WERI-Rb-1 (cell line): ENCODE data around the gene LGALS1.

Source experiments
- DNase-seq: peaks from one replicate; pipeline ENCODE4 v3.0.0-alpha.2; 2020
- H3K27ac ChIP-seq: fragments of 250-450 bp; sonication (Bioruptor Pico); 2 replicates; pipeline ENCODE4 v1.5.1; 2020; ENCODE audit warnings: mild to moderate bottlenecking, moderate library complexity
- H3K27me3 ChIP-seq: fragments of 250-450 bp; sonication (Bioruptor Pico); 2 replicates; pipeline ENCODE4 v1.5.1; 2021; ENCODE audit warnings: mild to moderate bottlenecking, low read depth, moderate library complexity; ENCODE audit not compliant: insufficient read depth, severe bottlenecking
- H3K36me3 ChIP-seq: fragments of 250-450 bp; sonication (Bioruptor Pico); 2 replicates; pipeline ENCODE4 v1.5.1; 2020; ENCODE audit warnings: mild to moderate bottlenecking, moderate library complexity
- H3K4me3 ChIP-seq: 2 replicates; pipeline ENCODE4 v1.5.1; 2011; ENCODE audit warnings: low read depth, mild to moderate bottlenecking, control low read depth, low read length
- H3K9me3 ChIP-seq: fragments of 250-450 bp; sonication (Bioruptor Pico); 2 replicates; pipeline ENCODE4 v1.5.1; 2021; ENCODE audit warnings: mild to moderate bottlenecking, moderate library complexity; ENCODE audit not compliant: severe bottlenecking
- TF ChIP-seq, protein P1 (sequence below): IDR thresholded peaks from 2 replicates; pipeline ENCODE4 v1.5.1; 2011; ENCODE audit warnings: low read depth, mild to moderate bottlenecking, control low read depth, inconsistent platforms, low read length

Gene LGALS1

DNA sequence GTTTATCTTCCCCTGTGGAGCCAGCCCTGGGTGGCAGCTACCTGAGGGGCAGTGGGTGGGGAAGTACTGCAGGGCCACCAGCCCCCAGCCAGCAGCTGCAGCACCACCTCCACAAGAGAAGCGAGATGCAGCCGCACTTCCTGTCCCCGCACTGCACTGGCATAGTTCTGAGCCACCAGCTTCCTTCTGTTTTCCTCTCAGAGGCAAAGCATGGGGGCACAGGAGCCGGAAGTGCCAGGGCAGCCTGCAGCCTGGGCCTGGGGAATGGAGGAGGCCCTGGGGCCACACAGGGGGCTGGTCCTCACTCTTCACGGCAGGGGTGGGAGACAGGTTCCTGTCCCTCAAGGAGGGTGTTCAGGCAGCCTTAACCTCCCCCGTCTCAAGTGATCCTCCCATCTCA is 47.9 kb upstream of the LGALS1 start:
- no peak for DNase-seq
- Histone ChIP-seq H3K27ac (no peak overlapping the region), H3K4me3 (no peak overlapping the region), H3K9me3 (no peaks in the 10 kb centered on the region), H3K27me3 (no peaks in the 10 kb centered on the region), H3K36me3 (peaks cover 17% of the 10 kb centered on the region)
- TF ChIP-seq, protein P1, sequence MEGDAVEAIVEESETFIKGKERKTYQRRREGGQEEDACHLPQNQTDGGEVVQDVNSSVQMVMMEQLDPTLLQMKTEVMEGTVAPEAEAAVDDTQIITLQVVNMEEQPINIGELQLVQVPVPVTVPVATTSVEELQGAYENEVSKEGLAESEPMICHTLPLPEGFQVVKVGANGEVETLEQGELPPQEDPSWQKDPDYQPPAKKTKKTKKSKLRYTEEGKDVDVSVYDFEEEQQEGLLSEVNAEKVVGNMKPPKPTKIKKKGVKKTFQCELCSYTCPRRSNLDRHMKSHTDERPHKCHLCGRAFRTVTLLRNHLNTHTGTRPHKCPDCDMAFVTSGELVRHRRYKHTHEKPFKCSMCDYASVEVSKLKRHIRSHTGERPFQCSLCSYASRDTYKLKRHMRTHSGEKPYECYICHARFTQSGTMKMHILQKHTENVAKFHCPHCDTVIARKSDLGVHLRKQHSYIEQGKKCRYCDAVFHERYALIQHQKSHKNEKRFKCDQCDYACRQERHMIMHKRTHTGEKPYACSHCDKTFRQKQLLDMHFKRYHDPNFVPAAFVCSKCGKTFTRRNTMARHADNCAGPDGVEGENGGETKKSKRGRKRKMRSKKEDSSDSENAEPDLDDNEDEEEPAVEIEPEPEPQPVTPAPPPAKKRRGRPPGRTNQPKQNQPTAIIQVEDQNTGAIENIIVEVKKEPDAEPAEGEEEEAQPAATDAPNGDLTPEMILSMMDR = no peak

DNA sequence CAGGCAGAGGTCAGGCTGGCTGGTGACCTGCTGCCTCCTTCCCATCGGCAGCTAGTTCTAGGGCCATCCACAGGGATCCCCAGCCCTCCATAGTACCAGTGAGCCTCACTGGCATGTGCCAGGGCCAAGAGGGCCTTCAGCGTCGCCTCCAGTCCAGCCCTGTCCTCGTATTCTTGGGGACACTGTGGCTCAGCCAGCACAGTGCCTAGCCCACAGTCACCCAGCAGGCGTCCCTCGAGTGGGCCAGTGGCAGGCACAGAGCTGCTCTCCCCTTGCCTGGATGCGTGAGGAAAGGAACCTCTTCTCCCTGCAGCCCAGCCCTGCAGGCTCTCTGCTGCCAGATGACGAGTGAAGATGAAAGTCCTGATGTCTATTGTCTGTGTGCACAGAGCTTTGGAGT is 46.6 kb upstream of the LGALS1 start:
- Histone ChIP-seq H3K4me3 (no peak overlapping the region), H3K27me3 (no peaks in the 10 kb centered on the region), H3K27ac (no peak overlapping the region), H3K36me3 (peaks cover 11% of the 10 kb centered on the region), H3K9me3 (no peaks in the 10 kb centered on the region)
- TF ChIP-seq, protein P1 = no peak
- DNase-seq = no peak

GRCh38 chr22:37629928-37630327 is 45.5 kb upstream of the LGALS1 start:
- Histone ChIP-seq H3K27ac (no peak overlapping the region), H3K4me3 (no peak overlapping the region), H3K9me3 (no peaks in the 10 kb centered on the region), H3K27me3 (no peaks in the 10 kb centered on the region), H3K36me3 (peaks cover 5% of the 10 kb centered on the region)
- TF ChIP-seq, protein P1 = no peak
- no peak for DNase-seq

DNA sequence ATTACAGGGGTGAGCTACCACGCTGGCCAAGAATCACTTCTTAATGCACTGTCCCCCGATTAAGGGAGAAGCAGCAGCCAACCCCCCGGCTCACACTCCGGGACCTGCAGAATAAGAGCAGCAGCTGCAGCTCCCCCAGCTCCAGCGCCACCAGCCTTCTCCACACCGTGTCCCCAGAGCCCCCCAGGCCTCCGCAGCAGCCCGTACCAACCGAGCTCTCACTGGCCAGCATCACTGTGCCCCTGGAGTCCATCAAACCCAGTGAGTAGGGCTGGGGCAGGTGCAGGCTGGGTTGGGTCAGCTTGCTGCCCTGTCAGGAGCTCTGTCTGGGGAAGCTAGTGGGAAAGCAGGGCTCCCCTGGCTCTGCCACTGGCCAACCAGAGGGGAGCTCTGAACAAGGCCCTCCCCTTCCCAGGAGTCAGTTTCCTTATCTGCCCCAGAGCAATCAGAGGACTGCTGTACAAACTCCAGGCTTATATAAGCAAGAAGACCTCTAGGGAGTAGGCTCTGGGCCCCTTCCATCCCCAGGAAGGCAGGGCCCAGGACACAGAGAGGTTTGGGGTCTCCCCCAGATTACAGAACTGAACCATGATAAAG is 44.5 kb upstream of the LGALS1 start:
- TF ChIP-seq, protein P1 = no peak
- H3K27ac ChIP-seq = no peak overlapping the region
- no peak overlapping the region for H3K4me3 ChIP-seq
- no peaks in the 10 kb centered on the region for H3K27me3 ChIP-seq
- no peak for DNase-seq
- H3K36me3 ChIP-seq = peaks cover 3% of the 10 kb centered on the region; the same call in 1 of the 2 replicates
- H3K9me3 ChIP-seq = no peaks in the 10 kb centered on the region

GRCh38 chr22:37631448-37632173 is 43.8 kb upstream of the LGALS1 start:
- TF ChIP-seq, protein P1 = no peak
- Histone ChIP-seq H3K27ac (no peak overlapping the region), H3K4me3 (no peak overlapping the region), H3K9me3 (no peaks in the 10 kb centered on the region), H3K27me3 (no peaks in the 10 kb centered on the region), H3K36me3 (no peaks in the 10 kb centered on the region; the same call in 1 of the 2 replicates)
- no peak for DNase-seq
